CD14-positive monocyte (primary cell): Measurements from ENCODE around the gene ZNF44. TPM values are rescaled to one million over a fixed set of nuclear protein-coding genes. Genes with fewer than 3 reads are reported as not detected.

Source experiments
- DNase-seq, 3 donors: peaks; one replicate each; pipeline ENCODE4 v3.0.0-alpha.2; 2011 to 2022
- H2AFZ ChIP-seq: 2 replicates; pipeline ENCODE4 v1.6.0; 2012; ENCODE audit warnings: mild to moderate bottlenecking, low read depth, low read length, inconsistent platforms; ENCODE audit not compliant: insufficient read depth, poor library complexity, severe bottlenecking
- H3K27ac ChIP-seq, 2 donors: 1 replicate in 1 of 2; 2 replicates in 1 of 2; pipeline ENCODE4 v1.5.1; 2012 to 2013; ENCODE audit warnings: low read length in 2 of 2, control low read depth in 1 of 2, inconsistent platforms in 1 of 2, low read depth in 1 of 2, mild to moderate bottlenecking in 1 of 2
- H3K27me3 ChIP-seq, 2 donors: one replicate each; pipeline versions ENCODE4 v1.6.0 to v1.6.1; 2011 to 2013; ENCODE audit warnings: low read length in 2 of 2; ENCODE audit not compliant: control insufficient read depth in 2 of 2, insufficient read depth in 2 of 2
- H3K36me3 ChIP-seq, 2 donors: replicated peaks in 1 of 2; 1 replicate in 1 of 2; 2 replicates in 1 of 2; pipeline versions ENCODE4 v1.5.1 to v1.6.1; 2012 to 2013; ENCODE audit warnings: low read length in 2 of 2, control low read depth in 1 of 2, inconsistent platforms in 1 of 2, mild to moderate bottlenecking in 1 of 2; ENCODE audit not compliant: insufficient read depth in 2 of 2, control insufficient read depth in 1 of 2
- H3K4me1 ChIP-seq, 2 donors: 1 replicate in 1 of 2; 2 replicates in 1 of 2; pipeline versions ENCODE4 v1.5.1 to v1.6.1; 2012 to 2013; ENCODE audit warnings: low read length in 2 of 2, control low read depth in 1 of 2, inconsistent platforms in 1 of 2, mild to moderate bottlenecking in 1 of 2, moderate library complexity in 1 of 2; ENCODE audit not compliant: insufficient read depth in 2 of 2, control insufficient read depth in 1 of 2
- H3K4me2 ChIP-seq: replicated peaks from 2 replicates; pipeline ENCODE3; 2012; ENCODE audit warnings: low read length, moderate library complexity, mild to moderate bottlenecking; ENCODE audit not compliant: poor library complexity, severe bottlenecking; ENCODE audit errors: extremely low read depth
- H3K4me3 ChIP-seq, 3 experiments: fragments of 200-600 bp in 1 of 3; sonication (generic) in 1 of 3; replicated peaks in 1 of 3; 1 replicate in 2 of 3; 2 replicates in 1 of 3; pipeline ENCODE4 v1.5.1; 2011 to 2013; ENCODE audit warnings: low read length in 3 of 3, mild to moderate bottlenecking in 3 of 3, control low read depth in 2 of 3, low read depth in 2 of 3, inconsistent platforms in 1 of 3, moderate library complexity in 1 of 3
- H3K79me2 ChIP-seq: 2 replicates; pipeline ENCODE4 v1.6.0; 2012; ENCODE audit warnings: mild to moderate bottlenecking, control low read depth, inconsistent platforms, low read length, moderate library complexity; ENCODE audit not compliant: insufficient read depth
- H3K9ac ChIP-seq: 2 replicates; pipeline ENCODE4 v1.6.0; 2017; ENCODE audit warnings: low read length, mild to moderate bottlenecking; ENCODE audit not compliant: insufficient read depth, poor library complexity, severe bottlenecking
- H3K9me3 ChIP-seq, 2 donors: replicated peaks in 1 of 2; 1 replicate in 1 of 2; 2 replicates in 1 of 2; pipeline versions ENCODE4 v1.5.1 to v1.6.1; 2012 to 2013; ENCODE audit warnings: low read length in 2 of 2, control low read depth in 1 of 2; ENCODE audit not compliant: control insufficient read depth in 1 of 2, insufficient read depth in 1 of 2
- H4K20me1 ChIP-seq: 2 replicates; pipeline ENCODE4 v1.6.0; 2012; ENCODE audit warnings: mild to moderate bottlenecking, low read length, control low read depth, moderate library complexity; ENCODE audit not compliant: insufficient read depth
- H3K27ac Mint-ChIP-seq, 7 donors: one replicate each; pipeline ENCODE4 v1.8.0; 2020; ENCODE audit warnings: mild to moderate bottlenecking in 7 of 7, mixed read lengths in 7 of 7, moderate library complexity in 6 of 7, inconsistent platforms in 2 of 7
- H3K27me3 Mint-ChIP-seq, 3 donors: one replicate each; pipeline ENCODE4 v1.8.0; 2021 to 2022; ENCODE audit warnings: low read depth in 3 of 3, mild to moderate bottlenecking in 3 of 3, mixed read lengths in 3 of 3, moderate library complexity in 3 of 3, inconsistent platforms in 1 of 3
- H3K36me3 Mint-ChIP-seq, 2 donors: one replicate each; pipeline ENCODE4 v1.8.0; 2020; ENCODE audit warnings: mixed read lengths in 2 of 2, inconsistent platforms in 1 of 2, mild to moderate bottlenecking in 1 of 2
- H3K4me1 Mint-ChIP-seq: one replicate; pipeline ENCODE4 v1.8.0; 2020; ENCODE audit warnings: mild to moderate bottlenecking, mixed read lengths
- H3K4me3 Mint-ChIP-seq, 2 donors: one replicate each; pipeline ENCODE4 v1.8.0; 2020; ENCODE audit warnings: mild to moderate bottlenecking in 2 of 2, mixed read lengths in 2 of 2, moderate library complexity in 1 of 2
- H3K9me3 Mint-ChIP-seq, 7 donors: one replicate each; pipeline ENCODE4 v1.8.0; 2020 to 2022; ENCODE audit warnings: mixed read lengths in 7 of 7, mild to moderate bottlenecking in 6 of 7, moderate library complexity in 6 of 7, inconsistent platforms in 2 of 7
- CTCF ChIP-seq: fragments of 200-600 bp; IDR thresholded peaks from one replicate; pipeline ENCODE4 v1.8.0; 2022; ENCODE audit warnings: antibody characterized with exemption, mild to moderate bottlenecking
- WGBS: methylation state at CpG from one replicate; pipeline ENCODE4 v1.1.5; 2013; ENCODE audit warnings: missing lambda C conversion rate; ENCODE audit not compliant: insufficient coverage; 5-methylcytosine and 5-hydroxymethylcytosine counted together
- intact Hi-C, 2 donors: fragments of 100-400 bp; cut with micrococcal nuclease; formaldehyde crosslinking; loops; one replicate each; pipeline versions ENCODE4 v1.15.0 to v1.15.1; 2023
- polyA plus RNA-seq, 3 donors: library from polyadenylated mRNA; depleted of rRNA in 1 of 3; unstranded in 2 of 3; stranded (reverse) in 1 of 3; fragments of 300-500 nt in 2 of 3; fragments of >200 nt in 1 of 3; fragmentation: Illumina TruSeq in 2 of 3; gene quantifications; 1 replicate in 2 of 3; 2 replicates in 1 of 3; pipeline ENCODE4 v1.2.3, GENCODE V29; 2012 to 2021

Gene ZNF44
- polyA plus RNA-seq, 3 donors = 6.7 to 10.1 (median 9.7) TPM

- H3K4me1 ChIP-seq = no peaks in the 10 kb centered on the region
- H3K4me1 Mint-ChIP-seq = no peaks in the 10 kb centered on the region
- H2AFZ ChIP-seq = no peak overlapping the region
- no peaks in the 10 kb centered on the region for H3K36me3 ChIP-seq
- peaks cover 89 to 90% of the 10 kb centered on the region in 2 donors for H3K9me3 ChIP-seq
- no peak for DNase-seq
- no peaks in the 10 kb centered on the region for H3K36me3 Mint-ChIP-seq
- intact Hi-C loops = no loop called here
- no peak overlapping the region for H3K9ac ChIP-seq
- H3K27ac ChIP-seq = no peak overlapping the region
- H3K4me3 ChIP-seq = no peak overlapping the region
- H3K27ac Mint-ChIP-seq = no peak overlapping the region
- H3K4me2 ChIP-seq = no peak overlapping the region
- H3K27me3 Mint-ChIP-seq = no peaks in the 10 kb centered on the region
- 64% methylated on average over 3 of the region's 3 CpGs for WGBS
- no peak overlapping the region for H3K4me3 Mint-ChIP-seq
- H3K27me3 ChIP-seq = no peaks in the 10 kb centered on the region
- no peaks in the 10 kb centered on the region for H3K79me2 ChIP-seq
- H3K9me3 Mint-ChIP-seq = peaks cover 51 to 94% (median 90%) of the 10 kb centered on the region in 7 donors
- TF ChIP-seq CTCF = no peak
- no peaks in the 10 kb centered on the region for H4K20me1 ChIP-seq
Observed at GRCh38 chr19:12260861-12261260, 33.8 kb downstream of the ZNF44 start.

- no peak overlapping the region for H3K4me2 ChIP-seq
- H2AFZ ChIP-seq = no peak overlapping the region
- peaks cover 0 to 3% (median 0%) of the 10 kb centered on the region in 3 donors for H3K27me3 Mint-ChIP-seq
- no peaks in the 10 kb centered on the region for H3K4me1 Mint-ChIP-seq
- DNase-seq = no peak
- H3K4me3 ChIP-seq = no peak overlapping the region
- H3K27me3 ChIP-seq = no peaks in the 10 kb centered on the region
- H3K27ac Mint-ChIP-seq = no peak overlapping the region
- no peaks in the 10 kb centered on the region for H3K4me1 ChIP-seq
- no peaks in the 10 kb centered on the region for H4K20me1 ChIP-seq
- WGBS = 97% methylated on average over 23 of the region's 23 CpGs
- intact Hi-C loops = no loop called here
- no peaks in the 10 kb centered on the region for H3K79me2 ChIP-seq
- peaks cover 89 to 90% of the 10 kb centered on the region in 2 donors for H3K9me3 ChIP-seq
- no peaks in the 10 kb centered on the region for H3K36me3 Mint-ChIP-seq
- H3K9ac ChIP-seq = no peak overlapping the region
- TF ChIP-seq CTCF = no peak
- no peaks in the 10 kb centered on the region for H3K36me3 ChIP-seq
- no peak overlapping the region for H3K4me3 Mint-ChIP-seq
- no peak overlapping the region for H3K27ac ChIP-seq
- peaks cover 48 to 94% (median 90%) of the 10 kb centered on the region in 7 donors for H3K9me3 Mint-ChIP-seq
Observed at GRCh38 chr19:12260236-12260635, 34.4 kb downstream of the ZNF44 start.
